Activated naive CD8-positive, alpha-beta T cell treated with anti-CD3 and anti-CD28 coated beads, Interleukin-2, amount 50 U/mL, for 24 hours (primary cell): ENCODE measurements around the gene KLHDC7A.

Experiments used
- ATAC-seq: fragments of 150-1000 bp; cut with Tn5 transposase; one replicate; pipeline ENCODE4 v1.10.0; 2021
- DNase-seq: peaks from one replicate; pipeline ENCODE4 v3.0.0; 2021
- H3K27ac Mint-ChIP-seq: one replicate; pipeline ENCODE4 v1.8.0; 2021; ENCODE audit warnings: mild to moderate bottlenecking, mixed read lengths
- H3K27me3 Mint-ChIP-seq: one replicate; pipeline ENCODE4 v1.8.0; 2021; ENCODE audit warnings: mixed read lengths
- H3K36me3 Mint-ChIP-seq: one replicate; pipeline ENCODE4 v1.8.0; 2021; ENCODE audit warnings: low read depth, mixed read lengths
- H3K4me1 Mint-ChIP-seq: one replicate; pipeline ENCODE4 v1.8.0; 2021; ENCODE audit warnings: mixed read lengths
- H3K4me3 Mint-ChIP-seq: one replicate; pipeline ENCODE4 v1.8.0; 2021; ENCODE audit warnings: mild to moderate bottlenecking, moderate library complexity, mixed read lengths
- H3K9me3 Mint-ChIP-seq: one replicate; pipeline ENCODE4 v1.8.0; 2021; ENCODE audit warnings: mixed read lengths

Gene KLHDC7A

DNA sequence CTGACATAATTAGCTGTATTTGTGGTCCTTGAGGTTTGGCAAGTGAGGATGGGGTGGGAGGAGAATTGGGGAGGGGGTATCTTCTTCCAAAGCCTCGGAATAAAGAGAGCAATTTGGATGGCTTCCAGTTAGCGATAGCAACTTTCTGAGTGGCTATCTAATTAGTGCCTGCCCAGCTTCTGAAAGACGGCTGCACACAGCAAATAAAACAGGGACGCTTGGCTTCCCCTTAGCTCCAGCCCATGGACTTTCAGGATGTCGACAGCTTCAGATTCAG is 31.1 kb downstream of the KLHDC7A start:
- DNase-seq (no peak), ATAC-seq (no peak)
- H3K4me3 Mint-ChIP-seq = no peak overlapping the region
- H3K27ac Mint-ChIP-seq = no peak overlapping the region
- H3K9me3 Mint-ChIP-seq = peaks cover 15% of the 10 kb centered on the region
- peaks cover 4% of the 10 kb centered on the region for H3K36me3 Mint-ChIP-seq
- H3K27me3 Mint-ChIP-seq = peaks cover 9% of the 10 kb centered on the region
- no peaks in the 10 kb centered on the region for H3K4me1 Mint-ChIP-seq

DNA sequence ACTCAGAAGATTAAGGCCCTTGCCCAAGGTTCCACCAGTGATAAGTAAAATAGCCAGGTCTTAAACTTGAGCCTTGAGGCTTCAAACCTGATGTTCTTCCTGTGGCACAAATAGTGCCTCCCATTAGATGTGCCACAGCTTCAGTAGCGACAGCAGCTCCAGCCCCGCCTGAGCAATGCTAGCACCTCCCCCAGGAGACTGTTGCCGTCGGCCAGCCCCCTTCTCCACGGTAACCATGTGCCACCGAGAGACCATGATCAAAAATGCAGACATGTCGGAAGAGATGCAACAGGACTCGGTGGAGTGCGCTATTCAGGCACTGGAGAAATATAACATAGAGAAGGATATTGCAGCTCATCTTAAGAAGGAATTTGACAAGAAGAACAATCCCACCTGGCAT is 32.2 kb downstream of the KLHDC7A start:
- H3K4me1 Mint-ChIP-seq = no peaks in the 10 kb centered on the region
- DNase-seq = no peak
- no peak overlapping the region for H3K27ac Mint-ChIP-seq
- H3K4me3 Mint-ChIP-seq = no peak overlapping the region
- peaks cover 18% of the 10 kb centered on the region for H3K9me3 Mint-ChIP-seq
- peaks cover 9% of the 10 kb centered on the region for H3K27me3 Mint-ChIP-seq
- H3K36me3 Mint-ChIP-seq = peaks cover 4% of the 10 kb centered on the region
- no peak for ATAC-seq

DNA sequence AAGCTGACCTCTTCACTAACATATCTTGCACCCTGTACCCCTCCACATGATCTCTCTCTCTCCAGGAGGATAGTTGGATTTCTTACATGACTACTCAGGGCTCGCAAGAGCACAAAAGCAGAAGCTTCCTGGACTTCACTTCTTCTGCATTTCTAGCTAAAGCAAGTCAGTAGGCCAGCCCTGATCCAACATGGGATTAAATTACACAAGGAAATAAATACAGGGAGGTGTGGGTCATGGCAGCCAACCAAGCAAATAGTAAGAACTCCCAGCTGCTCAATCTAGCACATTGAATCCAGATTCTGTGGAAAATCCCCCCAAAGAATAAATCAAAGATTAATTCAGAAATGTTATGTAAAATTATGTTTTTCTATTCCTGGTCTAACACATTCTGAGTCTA is 33.3 kb downstream of the KLHDC7A start:
- Mint-ChIP-seq H3K9me3 (peaks cover 23% of the 10 kb centered on the region), H3K36me3 (peaks cover 4% of the 10 kb centered on the region), H3K27me3 (peaks cover 13% of the 10 kb centered on the region), H3K4me1 (no peaks in the 10 kb centered on the region), H3K4me3 (no peak overlapping the region), H3K27ac (no peak overlapping the region)
- ATAC-seq (no peak), DNase-seq (no peak)

DNA sequence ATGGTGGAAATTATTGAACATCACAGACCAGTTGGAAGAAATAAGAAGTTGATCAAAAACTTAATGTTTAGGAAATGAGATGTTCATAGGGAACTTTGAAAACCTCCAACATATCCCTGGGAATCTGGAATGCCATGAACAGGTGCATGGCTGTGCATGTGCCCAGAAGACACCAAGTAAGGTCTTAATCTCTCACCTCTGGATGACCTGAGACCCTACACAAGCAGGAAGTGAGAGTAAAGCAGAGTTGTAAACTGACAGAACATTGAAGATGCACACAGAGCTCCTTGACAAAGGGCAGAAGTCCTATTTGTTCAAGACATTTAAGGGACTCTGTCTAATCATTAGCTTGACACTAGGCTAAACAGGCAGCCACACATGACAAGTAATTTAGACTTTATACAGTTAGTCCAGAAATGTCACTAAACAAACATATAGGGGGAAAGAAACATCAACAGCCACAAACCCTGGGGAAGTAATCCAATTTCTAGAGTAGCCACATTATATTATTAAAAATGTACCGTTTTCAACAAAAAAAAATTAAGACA is 34.5 kb downstream of the KLHDC7A start:
- Mint-ChIP-seq H3K4me1 (no peaks in the 10 kb centered on the region), H3K27me3 (peaks cover 14% of the 10 kb centered on the region), H3K9me3 (peaks cover 23% of the 10 kb centered on the region), H3K36me3 (peaks cover 4% of the 10 kb centered on the region), H3K27ac (no peak overlapping the region), H3K4me3 (no peak overlapping the region)
- ATAC-seq (no peak), DNase-seq (no peak)

DNA sequence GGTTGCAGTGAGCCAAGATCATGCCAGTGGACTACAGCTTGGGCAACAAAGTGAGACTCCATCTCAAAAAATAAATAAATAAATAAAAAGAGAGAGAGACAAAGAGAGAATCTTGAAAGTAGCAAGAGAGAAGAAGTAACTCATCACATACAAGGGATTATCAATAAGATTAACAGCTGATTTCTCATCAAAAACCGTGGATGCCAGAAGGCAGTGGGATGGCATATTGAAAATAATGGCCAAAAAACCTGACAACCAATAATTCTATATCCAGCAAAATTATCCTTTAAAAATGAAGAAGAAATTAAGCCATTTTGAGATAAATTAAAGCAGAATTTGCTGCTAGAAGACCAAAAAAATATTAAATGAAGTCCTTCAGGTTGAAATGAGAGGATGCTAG is 35.7 kb downstream of the KLHDC7A start:
- no peaks in the 10 kb centered on the region for H3K4me1 Mint-ChIP-seq
- no peak for ATAC-seq
- H3K4me3 Mint-ChIP-seq = no peak overlapping the region
- peaks cover 12% of the 10 kb centered on the region for H3K27me3 Mint-ChIP-seq
- no peak overlapping the region for H3K27ac Mint-ChIP-seq
- H3K36me3 Mint-ChIP-seq = peaks cover 4% of the 10 kb centered on the region
- peaks cover 23% of the 10 kb centered on the region for H3K9me3 Mint-ChIP-seq
- no peak for DNase-seq

DNA sequence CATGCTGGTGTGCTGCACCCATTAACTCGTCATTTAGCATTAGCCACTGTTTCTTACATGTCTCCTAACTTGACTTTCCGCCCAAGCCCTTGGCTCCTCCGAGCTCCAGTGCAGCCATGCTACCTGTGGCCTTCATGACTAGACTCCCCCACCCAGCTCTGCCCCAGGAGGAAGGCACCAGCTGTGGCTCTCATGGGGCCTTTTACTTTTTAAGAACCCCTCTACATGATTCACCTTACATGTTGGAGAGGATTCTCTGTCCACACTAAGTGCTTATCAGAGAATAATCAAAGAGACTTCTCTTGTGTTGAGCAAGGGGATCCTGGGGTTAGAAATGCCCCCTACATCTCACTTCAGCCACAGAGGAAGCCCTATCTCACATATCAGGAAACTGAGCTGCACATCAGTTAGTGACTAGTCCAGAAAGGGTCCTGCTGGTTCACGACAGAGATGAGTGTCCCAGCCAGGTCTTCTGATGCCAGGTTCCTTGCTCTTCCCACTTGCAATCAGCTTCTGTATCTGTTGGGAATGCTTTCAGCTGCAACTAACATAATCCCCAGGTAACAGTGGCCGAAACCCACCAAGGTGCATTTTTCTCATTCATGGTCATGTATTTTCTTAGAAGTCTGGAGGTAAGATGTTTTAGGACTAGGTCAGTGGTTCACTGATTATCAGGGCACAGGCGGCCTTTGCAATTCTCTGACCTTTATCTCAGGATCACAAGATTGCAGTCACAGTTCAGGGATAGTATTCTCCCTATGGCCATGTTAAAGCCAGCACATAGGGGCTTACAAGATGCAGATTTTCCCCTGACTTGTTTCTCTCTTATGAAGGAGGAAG is 45.9 kb downstream of the KLHDC7A start:
- Mint-ChIP-seq H3K9me3 (no peaks in the 10 kb centered on the region), H3K27ac (no peak overlapping the region), H3K36me3 (no peaks in the 10 kb centered on the region), H3K4me1 (no peaks in the 10 kb centered on the region), H3K4me3 (no peak overlapping the region), H3K27me3 (peaks cover 20% of the 10 kb centered on the region)
- ATAC-seq (no peak), DNase-seq (no peak)

DNA sequence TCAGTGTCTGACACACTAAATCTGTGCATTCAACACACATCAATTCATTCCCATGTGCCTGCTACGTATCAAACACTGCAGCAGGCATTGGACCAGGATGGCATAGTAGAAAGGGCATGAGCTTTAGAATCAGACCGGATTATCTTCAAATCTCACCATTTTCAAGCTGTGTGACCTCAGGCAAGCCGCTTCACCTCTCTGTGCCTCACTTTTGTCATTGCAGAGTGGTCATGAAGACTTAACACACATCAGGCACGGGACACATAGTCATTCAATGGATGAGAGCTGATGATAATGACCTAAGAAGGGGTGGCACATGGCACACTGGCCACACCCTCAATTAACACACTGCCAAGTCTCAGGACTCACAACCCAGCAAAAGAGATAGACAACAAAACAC is 46.8 kb downstream of the KLHDC7A start:
- Mint-ChIP-seq H3K9me3 (no peaks in the 10 kb centered on the region), H3K4me3 (no peak overlapping the region), H3K27me3 (peaks cover 24% of the 10 kb centered on the region), H3K36me3 (no peaks in the 10 kb centered on the region), H3K27ac (no peak overlapping the region), H3K4me1 (no peaks in the 10 kb centered on the region)
- DNase-seq (no peak), ATAC-seq (no peak)

DNA sequence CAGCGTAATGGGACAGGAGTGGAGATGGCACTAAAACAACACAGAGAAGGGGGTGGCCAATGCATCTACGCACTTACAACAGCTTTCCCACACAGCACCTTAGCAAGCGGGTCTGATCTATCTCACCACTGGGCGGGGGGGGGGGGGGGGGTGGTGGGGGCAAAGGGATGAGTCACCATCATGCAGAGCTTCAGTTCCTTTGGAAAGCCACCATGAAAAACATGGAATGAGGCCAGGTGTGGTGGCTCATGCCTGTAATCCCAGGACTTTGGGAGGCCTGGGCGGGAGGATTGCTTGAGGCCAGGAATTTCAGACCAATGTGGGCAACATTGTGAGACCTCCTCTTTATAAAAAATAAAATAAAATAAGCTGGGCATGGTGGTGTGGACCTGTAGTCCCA is 47.2 kb downstream of the KLHDC7A start:
- Mint-ChIP-seq H3K27ac (no peak overlapping the region), H3K9me3 (no peaks in the 10 kb centered on the region), H3K27me3 (peaks cover 20% of the 10 kb centered on the region), H3K36me3 (no peaks in the 10 kb centered on the region), H3K4me3 (no peak overlapping the region), H3K4me1 (no peaks in the 10 kb centered on the region)
- ATAC-seq (no peak), DNase-seq (no peak)

DNA sequence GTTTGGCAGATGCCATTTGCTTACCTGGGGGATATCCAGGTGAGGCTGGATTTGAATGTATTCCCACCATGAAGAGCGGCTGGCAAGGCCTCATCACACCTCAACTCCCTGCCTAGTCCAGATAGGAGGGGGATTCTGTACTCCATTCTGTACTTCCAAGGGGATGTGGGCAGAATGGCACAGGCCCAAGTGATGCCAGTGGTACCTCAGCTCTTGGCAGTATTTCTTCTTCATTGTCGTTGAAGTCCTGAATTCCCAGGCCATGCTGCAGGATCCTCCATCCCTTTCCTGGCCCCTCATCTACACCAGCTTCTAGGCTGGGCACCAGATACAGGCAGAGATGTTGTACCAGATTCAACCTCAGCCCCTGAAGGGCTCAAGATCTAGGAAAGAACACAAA is 47.9 kb downstream of the KLHDC7A start:
- Mint-ChIP-seq H3K27ac (no peak overlapping the region), H3K27me3 (peaks cover 20% of the 10 kb centered on the region), H3K9me3 (no peaks in the 10 kb centered on the region), H3K4me1 (no peaks in the 10 kb centered on the region), H3K36me3 (no peaks in the 10 kb centered on the region), H3K4me3 (no peak overlapping the region)
- no peak for DNase-seq
- no peak for ATAC-seq

DNA sequence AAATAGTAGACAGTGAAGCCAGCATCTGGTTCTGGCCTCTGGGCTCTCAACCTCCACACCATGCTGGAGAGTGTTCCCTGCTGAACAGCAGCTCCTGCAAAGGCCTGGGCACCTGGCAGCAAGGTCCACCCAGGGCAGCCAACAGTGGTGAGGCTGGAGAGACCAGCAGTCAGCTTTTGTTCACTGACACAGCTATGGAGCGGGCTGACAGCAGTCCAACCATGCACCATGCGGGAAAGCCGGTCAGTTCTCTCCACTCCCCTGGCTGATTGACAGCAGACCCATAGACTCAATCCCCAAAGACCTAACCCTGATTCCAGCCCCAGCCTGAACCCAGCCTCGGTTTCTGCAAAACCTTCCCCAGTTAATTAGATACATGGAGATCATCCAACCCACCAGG is 49.0 kb downstream of the KLHDC7A start:
- Mint-ChIP-seq H3K27ac (no peak overlapping the region), H3K27me3 (peaks cover 20% of the 10 kb centered on the region)

DNA sequence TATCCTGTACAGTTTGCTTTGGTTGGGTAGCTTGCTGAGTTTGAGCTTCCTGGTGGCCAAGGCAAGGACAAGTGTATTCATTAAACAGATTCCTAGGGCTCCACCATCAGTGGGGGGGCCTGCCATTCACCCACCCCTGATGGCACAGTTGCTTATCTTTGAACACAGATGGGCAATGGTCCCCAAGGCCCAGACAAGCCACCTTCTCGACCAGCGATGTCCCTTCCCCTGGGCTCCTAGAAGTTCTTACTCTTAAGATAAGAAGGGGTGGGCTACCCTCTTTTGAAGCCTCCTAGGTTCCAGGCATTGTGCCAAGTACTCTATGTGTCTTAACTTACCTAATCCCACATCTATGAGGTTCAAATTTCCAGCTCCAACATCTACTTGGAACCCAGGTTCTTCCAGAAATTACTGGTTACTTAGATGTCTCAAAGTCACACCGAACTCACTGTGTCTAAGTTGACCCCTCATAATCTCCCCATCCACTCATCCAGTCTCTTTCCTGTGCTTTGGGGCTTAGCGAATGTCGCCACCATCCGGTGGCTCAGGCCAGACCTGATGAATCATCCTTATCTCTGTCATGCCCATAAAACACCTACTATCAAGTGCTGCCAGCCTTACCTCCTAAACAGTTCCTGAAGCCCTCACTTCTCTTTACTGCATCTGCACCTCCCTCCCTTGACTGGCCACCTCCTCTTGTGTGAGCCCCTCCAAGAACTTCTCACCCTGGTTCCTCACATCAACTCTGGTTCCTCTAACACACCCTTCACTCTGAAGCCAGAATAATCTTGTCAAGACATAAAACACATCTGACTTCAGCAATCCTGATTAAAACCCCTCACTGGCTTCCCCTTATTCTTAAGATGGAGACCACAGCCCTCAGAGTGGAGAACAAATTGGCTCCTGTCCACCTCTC is 50.1 kb downstream of the KLHDC7A start:
- Mint-ChIP-seq H3K27ac (no peak overlapping the region), H3K36me3 (no peaks in the 10 kb centered on the region)
- DNase-seq = peak; percentile 4

More for the DNA sequence above, 49.0 kb downstream of the KLHDC7A start:
- ATAC-seq (no peak), DNase-seq (no peak)
- no peaks in the 10 kb centered on the region for H3K36me3 Mint-ChIP-seq
- H3K9me3 Mint-ChIP-seq = no peaks in the 10 kb centered on the region
- no peaks in the 10 kb centered on the region for H3K4me1 Mint-ChIP-seq
- no peak overlapping the region for H3K4me3 Mint-ChIP-seq

DNA sequence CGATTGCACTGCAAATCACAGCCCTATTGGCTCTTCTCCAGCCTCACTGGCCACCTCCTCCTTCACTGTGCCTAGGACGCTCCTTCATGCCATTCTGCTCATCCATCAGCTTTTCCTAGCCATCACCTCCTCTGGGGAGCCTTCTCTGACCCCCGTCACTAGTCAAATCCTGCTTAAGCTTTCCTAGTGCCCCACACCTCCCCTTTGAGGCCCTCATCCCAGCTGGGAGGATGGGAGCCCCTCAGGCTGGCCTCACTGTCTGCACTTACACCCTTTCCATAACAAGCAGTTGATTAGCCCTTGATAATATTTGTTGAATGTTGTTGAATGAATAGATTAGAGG is 50.7 kb downstream of the KLHDC7A start:
- H3K36me3 Mint-ChIP-seq = no peaks in the 10 kb centered on the region
- no peak for DNase-seq
- H3K9me3 Mint-ChIP-seq = no peaks in the 10 kb centered on the region

More for the DNA sequence above, 50.1 kb downstream of the KLHDC7A start:
- no peak overlapping the region for H3K4me3 Mint-ChIP-seq
- no peak for ATAC-seq
- peaks cover 20% of the 10 kb centered on the region for H3K27me3 Mint-ChIP-seq
- H3K9me3 Mint-ChIP-seq = no peaks in the 10 kb centered on the region
- no peaks in the 10 kb centered on the region for H3K4me1 Mint-ChIP-seq

DNA sequence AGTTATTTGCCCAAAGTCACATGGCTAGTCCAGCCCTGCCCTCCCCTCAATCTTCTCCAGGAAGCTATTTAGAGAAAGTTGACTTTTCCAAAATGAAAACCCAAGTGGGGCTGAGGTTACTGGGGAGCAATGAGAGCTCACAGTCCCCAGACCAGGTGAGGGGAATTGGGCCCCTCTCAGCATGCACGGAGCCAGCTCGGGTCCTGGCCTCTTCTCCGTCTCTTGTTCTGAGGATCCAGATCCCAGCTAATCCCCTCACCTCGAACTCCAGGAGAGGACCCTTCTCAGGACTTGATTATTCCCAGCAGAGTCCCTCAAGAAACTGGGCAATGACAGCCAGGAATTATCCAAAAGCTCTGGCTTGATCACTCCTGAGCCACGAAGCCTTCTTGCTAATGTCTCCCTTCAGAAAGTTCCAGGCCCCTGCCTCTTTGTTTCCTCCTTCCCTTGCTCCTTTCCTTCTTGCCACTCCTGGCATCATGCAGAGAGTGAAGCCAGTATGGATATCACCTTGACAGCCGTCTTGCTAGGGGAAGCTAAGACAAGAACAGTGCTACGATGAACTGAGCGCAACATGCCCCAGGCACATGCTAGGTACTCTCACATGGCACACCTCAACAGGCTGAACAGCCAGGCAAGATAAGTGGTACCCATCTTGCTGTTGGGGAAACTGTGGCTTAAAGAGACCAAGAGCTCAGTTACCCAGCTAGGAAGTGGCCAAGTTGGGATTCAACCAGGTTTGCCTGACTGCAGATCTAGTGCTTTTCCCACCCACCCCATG is 51.9 kb downstream of the KLHDC7A start:
- Mint-ChIP-seq H3K4me3 (no peak overlapping the region), H3K27ac (no peak overlapping the region), H3K4me1 (no peaks in the 10 kb centered on the region), H3K36me3 (no peaks in the 10 kb centered on the region), H3K9me3 (no peaks in the 10 kb centered on the region), H3K27me3 (peaks cover 20% of the 10 kb centered on the region)
- no peak for DNase-seq
- ATAC-seq = no peak

More for the DNA sequence above, 50.7 kb downstream of the KLHDC7A start:
- Mint-ChIP-seq H3K27ac (no peak overlapping the region), H3K27me3 (peaks cover 20% of the 10 kb centered on the region), H3K4me3 (no peak overlapping the region), H3K4me1 (no peaks in the 10 kb centered on the region)
- no peak for ATAC-seq

DNA sequence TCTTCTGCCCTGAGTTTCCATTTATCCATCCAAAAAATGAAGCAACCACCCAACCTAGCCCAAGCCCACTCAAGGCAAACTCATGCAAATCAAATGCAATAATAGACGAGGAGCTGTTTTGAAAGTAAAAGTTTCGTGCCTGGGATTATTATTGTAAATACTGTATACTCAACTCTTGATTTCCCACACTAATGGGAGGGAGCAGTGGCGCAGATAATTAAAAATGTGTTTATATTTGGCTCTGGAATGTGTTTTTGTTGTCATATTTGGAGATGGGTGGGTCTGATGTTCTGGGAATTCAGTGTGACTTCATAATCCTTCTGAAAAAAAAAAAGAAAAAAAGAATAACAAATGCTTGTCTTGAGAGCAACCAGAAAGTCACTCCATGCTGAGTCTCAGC is 52.5 kb downstream of the KLHDC7A start:
- no peaks in the 10 kb centered on the region for H3K9me3 Mint-ChIP-seq
- H3K4me1 Mint-ChIP-seq = no peaks in the 10 kb centered on the region
- H3K27me3 Mint-ChIP-seq = peaks cover 20% of the 10 kb centered on the region
- no peak overlapping the region for H3K4me3 Mint-ChIP-seq
- no peak overlapping the region for H3K27ac Mint-ChIP-seq
- no peaks in the 10 kb centered on the region for H3K36me3 Mint-ChIP-seq
- DNase-seq = no peak
- no peak for ATAC-seq
